CMK (cell line): ENCODE measurements around the gene GALNT11.
"Not testable (repeated sequence)": the region's sequence is repeated elsewhere in the genome, so short reads cannot be mapped to it uniquely, and the experiment has no call there.

Experiments used
- DNase-seq: peaks from one replicate; pipeline ENCODE4 v3.0.0-alpha.2; 2010; ENCODE audit warnings: low read depth

GALNT11 gene

GRCh38 chr7:152027491-152028365, 2.3 kb downstream of the GALNT11 start:
- DNase-seq: not testable (repeated sequence)

- DNase-seq: not testable (repeated sequence)
Observed at GRCh38 chr7:152030059-152030458, 4.6 kb downstream of the GALNT11 start.

- DNase-seq: not testable (repeated sequence)
Observed at GRCh38 chr7:152030639-152031038, 5.2 kb downstream of the GALNT11 start.

- no peak for DNase-seq
Observed at GRCh38 chr7:152035817-152036216, 10.3 kb downstream of the GALNT11 start.

- DNase-seq: not testable (repeated sequence)
Observed at GRCh38 chr7:152038410-152038809, 12.9 kb downstream of the GALNT11 start.

GRCh38 chr7:152043086-152043485, 17.6 kb downstream of the GALNT11 start:
- DNase-seq: not testable (repeated sequence)

GRCh38 chr7:152044909-152045308, 19.4 kb downstream of the GALNT11 start:
- not testable (repeated sequence) for DNase-seq

GRCh38 chr7:152046531-152046930, 21.1 kb downstream of the GALNT11 start:
- DNase-seq: no peak

- no peak for DNase-seq
Observed at GRCh38 chr7:152048051-152048450, 22.6 kb downstream of the GALNT11 start.

GRCh38 chr7:152050547-152050971, 25.1 kb downstream of the GALNT11 start:
- DNase-seq: no peak

- DNase-seq: no peak
Observed at GRCh38 chr7:152051968-152052367, 26.5 kb downstream of the GALNT11 start.

- no peak for DNase-seq
Observed at GRCh38 chr7:152052771-152053170, 27.3 kb downstream of the GALNT11 start.

- no peak for DNase-seq
Observed at GRCh38 chr7:152054367-152055230, 29.1 kb downstream of the GALNT11 start.

- DNase-seq: no peak
Observed at GRCh38 chr7:152056621-152057274, 31.3 kb downstream of the GALNT11 start.

GRCh38 chr7:152059311-152059710, 33.8 kb downstream of the GALNT11 start:
- DNase-seq: no peak

GRCh38 chr7:152061086-152061485, 35.6 kb downstream of the GALNT11 start:
- not testable (repeated sequence) for DNase-seq

GRCh38 chr7:152063192-152063591, 37.7 kb downstream of the GALNT11 start:
- DNase-seq: not testable (repeated sequence)

- not testable (repeated sequence) for DNase-seq
Observed at GRCh38 chr7:152063821-152064220, 38.3 kb downstream of the GALNT11 start.

GRCh38 chr7:152065800-152066344, 40.4 kb downstream of the GALNT11 start:
- DNase-seq: not testable (repeated sequence)

- DNase-seq: no peak
Observed at GRCh38 chr7:152072421-152072820, 46.9 kb downstream of the GALNT11 start.

GRCh38 chr7:152073352-152073751, 47.9 kb downstream of the GALNT11 start:
- DNase-seq: no peak

- DNase-seq: no peak
Observed at GRCh38 chr7:152074673-152075072, 49.2 kb downstream of the GALNT11 start.
